Astrocyte (in vitro differentiated cells and primary cell): ENCODE data around the gene FHOD1.

ENCODE experiments used
- EZH2 ChIP-seq: IDR thresholded peaks from 2 replicates; pipeline ENCODE4 v1.6.1; 2012; ENCODE audit warnings: mild to moderate bottlenecking, low read length, inconsistent platforms; ENCODE audit not compliant: insufficient read depth
- TF ChIP-seq, protein P1 (sequence below): IDR thresholded peaks from 2 replicates; pipeline ENCODE4 v1.5.1; 2011; ENCODE audit warnings: low read depth, mild to moderate bottlenecking, inconsistent platforms, low read length, moderate library complexity; ENCODE audit not compliant: insufficient read depth

DNA sequence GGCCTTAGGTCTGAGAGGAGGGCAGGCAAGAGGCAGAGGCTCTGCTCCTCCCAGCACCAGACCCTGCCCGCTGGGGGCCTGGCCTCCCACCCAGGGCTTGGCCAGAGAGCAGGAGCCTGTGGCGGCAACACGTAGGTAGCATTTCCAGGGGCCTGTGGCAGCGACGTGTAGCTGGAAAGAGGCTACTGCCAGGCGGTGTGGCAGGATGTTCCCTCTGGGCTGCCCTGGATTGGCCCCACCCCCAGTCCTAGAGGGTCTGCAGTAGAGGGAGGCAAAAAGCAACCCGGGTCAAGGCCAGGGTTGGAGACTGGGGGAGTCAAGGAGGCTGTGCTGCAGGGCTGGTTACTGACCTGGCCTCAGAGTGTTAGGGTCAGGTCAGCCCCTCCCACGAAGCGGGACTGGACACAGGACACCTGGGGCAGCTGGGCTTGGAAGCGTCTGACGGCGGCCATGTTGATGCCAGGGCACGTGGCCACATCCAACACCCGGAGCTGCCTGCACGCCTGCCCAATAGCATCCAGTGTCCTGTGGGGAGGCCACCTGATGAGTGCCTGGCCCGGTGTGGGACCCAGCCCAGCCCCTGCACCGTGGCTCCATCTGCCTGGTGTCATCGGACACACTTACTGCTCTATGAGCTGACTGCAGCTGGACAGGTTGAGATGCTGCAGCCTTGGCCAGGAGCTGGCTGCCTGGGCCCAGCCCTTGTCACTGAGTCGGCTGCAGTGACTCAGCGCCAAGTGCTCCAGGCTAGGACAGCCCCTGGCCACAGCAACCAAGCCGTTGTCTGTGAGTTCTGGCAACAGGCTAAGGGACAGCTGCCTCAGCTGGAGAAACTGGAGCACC lies 39.8 kb downstream of the FHOD1 start:
- TF ChIP-seq, protein P1, sequence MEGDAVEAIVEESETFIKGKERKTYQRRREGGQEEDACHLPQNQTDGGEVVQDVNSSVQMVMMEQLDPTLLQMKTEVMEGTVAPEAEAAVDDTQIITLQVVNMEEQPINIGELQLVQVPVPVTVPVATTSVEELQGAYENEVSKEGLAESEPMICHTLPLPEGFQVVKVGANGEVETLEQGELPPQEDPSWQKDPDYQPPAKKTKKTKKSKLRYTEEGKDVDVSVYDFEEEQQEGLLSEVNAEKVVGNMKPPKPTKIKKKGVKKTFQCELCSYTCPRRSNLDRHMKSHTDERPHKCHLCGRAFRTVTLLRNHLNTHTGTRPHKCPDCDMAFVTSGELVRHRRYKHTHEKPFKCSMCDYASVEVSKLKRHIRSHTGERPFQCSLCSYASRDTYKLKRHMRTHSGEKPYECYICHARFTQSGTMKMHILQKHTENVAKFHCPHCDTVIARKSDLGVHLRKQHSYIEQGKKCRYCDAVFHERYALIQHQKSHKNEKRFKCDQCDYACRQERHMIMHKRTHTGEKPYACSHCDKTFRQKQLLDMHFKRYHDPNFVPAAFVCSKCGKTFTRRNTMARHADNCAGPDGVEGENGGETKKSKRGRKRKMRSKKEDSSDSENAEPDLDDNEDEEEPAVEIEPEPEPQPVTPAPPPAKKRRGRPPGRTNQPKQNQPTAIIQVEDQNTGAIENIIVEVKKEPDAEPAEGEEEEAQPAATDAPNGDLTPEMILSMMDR, result no peak
- TF ChIP-seq EZH2, result no peak
